GM19023 (cell line): ENCODE results near the gene TGFBR3L.
A peak's percentile ranks its signal among the peaks of the same experiment; 100 is the strongest.
"Not testable (repeated sequence)": the region's sequence is repeated elsewhere in the genome, so short reads cannot be mapped to it uniquely, and the experiment has no call there.

ENCODE experiments used
- ATAC-seq: cut with Tn5 transposase; IDR thresholded peaks from one replicate; pipeline ENCODE4 v1.9.1; 2021; ENCODE audit warnings: mild to moderate bottlenecking, moderate library complexity; ENCODE audit not compliant: unreplicated experiment

The TGFBR3L gene

DNA sequence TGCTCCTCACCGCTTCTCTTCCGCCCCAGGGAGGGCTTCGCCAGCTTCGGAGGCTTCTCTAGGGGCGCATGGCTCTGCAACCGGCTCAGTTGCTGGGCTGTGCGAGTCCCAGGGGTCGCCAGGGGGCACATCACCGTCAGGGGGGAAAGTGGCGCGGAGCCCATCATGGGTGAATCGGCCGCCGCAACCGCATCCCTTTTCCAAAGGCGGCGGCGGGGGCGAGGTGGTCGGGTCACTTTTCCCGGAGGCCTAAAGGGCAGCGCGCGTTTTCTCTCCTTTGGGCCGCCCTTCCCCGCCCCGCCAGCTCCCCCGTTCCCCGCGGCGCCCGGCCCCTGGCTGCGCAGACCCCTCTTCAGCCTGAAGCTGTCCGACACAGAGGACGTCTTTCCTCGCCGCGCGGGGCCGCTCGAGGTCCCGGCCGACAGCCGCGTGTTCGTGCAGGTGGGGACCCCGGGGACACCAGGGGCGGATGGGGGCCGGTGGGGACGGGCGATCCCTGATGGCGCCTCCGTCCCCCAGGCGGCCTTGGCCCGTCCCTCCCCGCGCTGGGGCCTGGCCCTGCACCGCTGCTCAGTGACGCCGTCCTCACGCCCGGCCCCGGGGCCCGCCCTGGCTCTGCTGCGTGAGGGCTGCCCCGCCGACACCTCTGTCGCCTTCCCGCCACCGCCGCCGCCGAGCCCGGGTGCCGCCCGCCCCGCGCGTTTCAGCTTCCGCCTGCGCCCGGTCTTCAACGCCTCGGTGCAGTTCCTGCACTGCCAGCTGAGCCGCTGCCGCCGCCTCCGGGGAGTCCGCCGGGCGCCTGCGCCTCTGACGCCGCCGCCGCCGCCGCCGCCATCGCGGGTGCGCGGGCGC is 1.7 kb downstream of the TGFBR3L start:
- no peak for ATAC-seq

GRCh38 chr19:7916955-7917266 is 2.3 kb downstream of the TGFBR3L start:
- ATAC-seq = no peak

- ATAC-seq = no peak
Measured at GRCh38 chr19:7917267-7918061, 2.8 kb downstream of the TGFBR3L start.

- ATAC-seq = not testable (repeated sequence)
Measured at GRCh38 chr19:7918062-7918614, 3.5 kb downstream of the TGFBR3L start.

DNA sequence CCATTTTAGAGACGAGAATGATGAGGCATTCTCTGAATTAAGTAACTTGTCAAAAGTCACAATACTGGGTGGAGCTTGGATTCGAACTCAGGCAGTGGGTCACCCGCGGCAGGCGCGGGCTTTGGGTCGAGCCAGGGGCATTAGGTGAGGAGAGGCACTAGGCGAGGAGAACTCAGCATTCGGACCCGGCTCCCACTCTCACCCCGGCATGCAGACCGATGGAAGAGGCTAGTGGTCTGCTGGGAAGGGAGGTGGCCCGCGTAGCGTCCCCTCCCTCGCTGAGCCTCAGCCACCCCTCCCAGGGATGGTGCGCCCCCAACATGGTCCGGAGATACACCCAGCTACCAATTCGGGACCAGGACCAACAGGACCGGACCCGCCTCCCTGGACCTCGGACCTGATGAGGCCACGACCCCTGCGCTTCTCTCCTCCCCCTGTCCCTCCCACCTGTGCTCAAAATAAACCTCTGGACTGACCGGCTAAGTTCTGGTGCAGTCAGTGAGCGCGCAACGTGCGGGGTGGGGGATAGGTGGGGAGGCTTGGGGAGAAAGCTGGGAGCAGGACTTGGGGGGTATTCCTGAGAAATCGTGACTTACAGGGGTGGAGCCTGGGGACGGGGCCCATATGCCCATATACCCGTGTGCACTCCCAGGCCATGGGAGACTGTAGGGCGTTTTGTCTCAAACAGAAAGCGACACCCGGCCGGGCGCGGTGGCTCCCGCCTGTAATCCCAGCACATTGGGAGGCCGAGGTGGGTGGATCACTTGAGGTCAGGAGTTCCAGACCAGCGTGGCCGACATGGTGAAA is 4.2 kb downstream of the TGFBR3L start:
- no peak for ATAC-seq

- peak; percentile 58 for ATAC-seq
Measured at GRCh38 chr19:7919610-7920518, 5.2 kb downstream of the TGFBR3L start, which contains the start of gene SNAPC2. SNAPC2 (plus strand) TSS chr19:7920338; CDS start chr19:7920367, 29 bp downstream.

- ATAC-seq = peak; percentile 40
Measured at GRCh38 chr19:7920519-7921301, 6.1 kb downstream of the TGFBR3L start.

- no peak for ATAC-seq
Measured at GRCh38 chr19:7921302-7921966, 6.8 kb downstream of the TGFBR3L start.

GRCh38 chr19:7921967-7922835 is 7.6 kb downstream of the TGFBR3L start:
- no peak for ATAC-seq

DNA sequence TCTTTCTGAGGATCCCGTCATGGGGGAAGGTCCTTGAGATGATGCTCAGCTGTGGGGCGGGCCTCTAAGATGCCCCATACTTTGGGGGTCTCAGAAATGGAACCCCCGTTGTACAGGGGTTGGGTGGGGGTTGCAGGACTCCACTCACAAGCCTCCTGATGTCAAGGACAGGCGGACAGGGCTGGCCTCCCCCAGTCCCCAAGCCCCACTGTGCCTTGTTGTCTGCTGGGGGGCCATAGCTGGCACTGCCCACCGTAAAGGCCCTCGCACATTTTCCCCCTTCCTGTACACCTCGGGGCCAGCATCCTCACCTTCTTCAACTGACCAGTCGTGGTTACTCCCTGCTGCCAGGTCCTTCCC is 8.2 kb downstream of the TGFBR3L start:
- ATAC-seq = no peak

DNA sequence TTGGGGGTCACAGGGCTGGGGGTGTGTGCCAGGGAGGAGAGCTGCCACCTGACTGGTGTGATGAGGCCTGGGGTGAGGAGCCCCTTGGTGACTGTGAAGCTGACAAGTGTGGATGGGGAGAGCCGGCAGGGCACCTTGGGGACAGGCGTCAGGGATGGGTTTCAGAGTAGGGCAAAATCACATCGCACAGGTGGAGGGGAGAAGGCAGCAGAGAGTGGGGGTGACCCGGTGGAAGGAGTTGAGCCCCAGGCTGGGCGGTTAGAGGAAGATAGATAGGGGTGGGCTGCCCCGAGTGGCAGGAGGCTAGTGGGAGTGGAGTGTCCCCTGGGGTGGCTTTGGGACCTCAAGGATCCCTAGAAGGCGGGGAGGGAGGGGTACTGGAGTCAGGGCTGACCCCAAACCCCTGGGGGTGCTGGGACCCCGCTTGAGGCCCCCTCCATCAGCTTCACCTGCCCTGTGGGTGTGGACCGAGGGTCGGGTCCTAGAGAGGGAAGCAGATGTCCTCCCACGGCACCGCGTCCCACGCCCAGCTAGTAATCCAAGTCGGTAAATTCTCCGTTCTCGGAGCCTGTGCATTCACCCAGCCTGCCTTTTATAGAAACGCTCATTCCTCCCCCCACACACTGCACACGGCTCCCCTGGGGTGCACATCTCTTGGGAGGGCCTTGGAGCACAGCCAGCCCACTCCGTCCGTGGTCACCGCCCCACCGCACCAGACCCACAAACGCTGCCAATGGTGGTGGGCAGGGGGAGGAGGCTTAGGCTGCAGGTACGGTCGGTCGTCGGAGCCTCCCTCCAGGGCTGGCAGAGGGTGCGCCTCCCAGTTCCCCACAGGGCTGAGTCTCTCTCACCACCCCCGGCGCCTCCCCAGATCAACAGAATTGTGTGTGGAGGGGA is 8.9 kb downstream of the TGFBR3L start:
- ATAC-seq = no peak

DNA sequence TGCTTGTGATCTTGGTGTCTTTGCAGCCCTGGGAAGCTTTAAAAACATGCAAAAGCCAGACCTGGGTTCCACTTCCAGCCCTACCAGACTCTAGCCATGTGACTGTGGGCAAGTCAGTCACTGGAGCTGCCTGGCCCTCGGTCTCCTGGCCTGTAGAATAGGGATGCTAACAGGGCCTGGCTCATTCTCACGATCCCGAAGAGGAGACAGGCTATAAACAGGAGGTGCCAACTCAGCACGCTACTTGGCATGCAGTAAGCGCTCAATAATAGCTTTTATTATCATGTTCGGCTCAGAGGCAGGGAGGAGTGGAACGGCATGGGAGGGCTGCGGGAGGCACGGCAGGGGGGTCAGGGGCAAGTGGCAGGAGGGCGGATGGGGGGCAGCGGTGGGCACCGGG is 9.6 kb downstream of the TGFBR3L start:
- no peak for ATAC-seq

GRCh38 chr19:7924651-7925170 is 10.1 kb downstream of the TGFBR3L start:
- ATAC-seq = no peak

GRCh38 chr19:7925171-7925851 is 10.7 kb downstream of the TGFBR3L start:
- ATAC-seq = no peak

DNA sequence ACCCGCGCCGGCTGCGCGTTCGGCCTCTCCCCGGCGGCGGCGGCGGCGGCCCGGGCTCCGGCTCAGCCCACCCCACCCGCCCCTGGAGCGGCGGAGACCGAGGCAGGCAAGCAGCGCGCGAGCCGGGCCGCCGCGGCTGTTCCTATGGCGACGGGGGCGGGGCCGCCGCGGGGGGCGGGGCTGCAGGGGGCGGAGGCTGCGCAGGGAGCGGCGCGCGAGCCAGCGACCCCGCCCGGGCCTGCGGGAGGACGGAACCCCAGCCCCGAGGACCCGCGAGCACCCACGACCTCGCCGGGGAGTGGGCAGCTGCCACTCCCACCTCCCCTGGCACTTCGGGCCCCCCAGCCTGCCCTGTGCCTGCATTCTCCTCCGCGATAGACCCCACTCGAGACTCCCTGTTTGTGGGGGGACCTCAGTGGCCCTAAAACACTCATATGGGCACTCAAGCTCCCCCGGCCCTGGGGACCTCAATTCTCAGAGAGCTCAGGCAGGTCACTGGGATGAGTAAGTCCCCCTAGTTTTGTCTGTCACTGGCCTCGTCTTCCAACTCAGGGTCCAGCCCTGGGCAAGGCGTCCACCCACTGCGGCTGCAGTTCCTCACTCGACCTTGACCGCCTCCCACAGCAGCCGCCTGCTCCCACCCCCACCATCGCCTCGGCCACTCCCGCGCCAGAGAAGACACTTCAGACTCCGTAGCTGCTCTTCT is 11.5 kb downstream of the TGFBR3L start, which contains the start of gene CTXN1:
Gene CTXN1 (minus strand): TSS at position 115 of the 706 bp plus-strand sequence. CDS start 597 bp downstream, outside the sequence.
- no peak for ATAC-seq
